GM12891 (cell line): Measurements from ENCODE around the gene WDR27.

Experiments used
- DNase-seq: peaks from one replicate; pipeline ENCODE4 v3.0.0; 2011; ENCODE audit warnings: low spot score; ENCODE audit not compliant: insufficient read length
- FAIRE-seq: peaks from 2 replicates; lab custom pipeline; 2011; peaks lifted over from hg19 to GRCh38; lab: Jason Lieb, UNC
- PAX5 ChIP-seq: IDR thresholded peaks from 2 replicates; pipeline ENCODE4 v1.6.1; 2011; ENCODE audit warnings: low read length, moderate library complexity, mild to moderate bottlenecking; ENCODE audit not compliant: insufficient read depth, severe bottlenecking
- POLR2A ChIP-seq: IDR thresholded peaks from 2 replicates; pipeline ENCODE4 v1.6.1; 2011; ENCODE audit warnings: low read depth, low read length, control low read depth
- POLR2AphosphoS5 ChIP-seq: IDR thresholded peaks from 2 replicates; pipeline ENCODE4 v1.6.1; 2011; ENCODE audit warnings: low read depth, low read length, control low read depth
- POU2F2 ChIP-seq: IDR thresholded peaks from 2 replicates; pipeline ENCODE4 v1.6.1; 2011; ENCODE audit warnings: low read depth, mild to moderate bottlenecking, control low read depth, low read length, moderate library complexity
- SPI1 ChIP-seq: IDR thresholded peaks from 2 replicates; pipeline ENCODE4 v1.6.1; 2011; ENCODE audit warnings: low read depth, low read length, control low read depth
- TAF1 ChIP-seq: IDR thresholded peaks from 2 replicates; pipeline ENCODE4 v1.6.1; 2011; ENCODE audit warnings: low read depth, low read length, control low read depth

The WDR27 gene

DNA sequence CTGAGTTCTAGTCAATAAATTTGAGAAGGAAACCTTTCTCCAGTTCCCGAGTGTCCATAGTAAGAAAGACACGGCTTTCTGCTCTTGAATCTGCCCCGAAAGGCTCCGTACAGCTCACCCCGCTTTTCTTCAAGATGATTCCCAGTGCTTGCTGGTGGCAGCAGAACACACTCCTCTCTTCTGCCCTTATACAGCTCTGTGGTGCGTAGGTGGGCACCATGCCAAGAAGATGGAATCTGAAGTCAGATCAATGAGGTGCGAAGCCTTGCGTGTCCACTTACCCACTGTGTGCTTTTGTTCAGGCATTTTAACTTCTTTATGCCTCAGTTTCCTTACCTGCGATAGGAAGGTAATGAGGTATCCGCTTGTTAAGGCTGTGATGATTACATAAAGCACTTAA is 142.2 kb downstream of the WDR27 start:
- DNase-seq: no peak
- TF ChIP-seq POLR2A (no peak), PAX5 (no peak), SPI1 (no peak), POU2F2 (no peak), TAF1 (no peak), POLR2AphosphoS5 (no peak)
- no peak for FAIRE-seq

GRCh38 chr6:169558774-169559441 is 142.9 kb downstream of the WDR27 start:
- no peak for FAIRE-seq
- TF ChIP-seq SPI1: no peak
- TF ChIP-seq POLR2AphosphoS5: no peak
- TF ChIP-seq PAX5: no peak
- TF ChIP-seq POU2F2: no peak
- no peak for TF ChIP-seq POLR2A
- TF ChIP-seq TAF1: no peak
- no peak for DNase-seq

- TF ChIP-seq POLR2A (no peak), POU2F2 (no peak), TAF1 (no peak), SPI1 (no peak), POLR2AphosphoS5 (no peak)
- FAIRE-seq (no peak), DNase-seq (no peak)
Observed at GRCh38 chr6:169558378-169558773, 143.5 kb downstream of the WDR27 start.

- TF ChIP-seq TAF1: no peak
- no peak for TF ChIP-seq POLR2AphosphoS5
- no peak for TF ChIP-seq POU2F2
- no peak for TF ChIP-seq PAX5
- TF ChIP-seq SPI1: no peak
- no peak for DNase-seq
- FAIRE-seq: no peak
Observed at GRCh38 chr6:169557887-169558286, 143.9 kb downstream of the WDR27 start.

GRCh38 chr6:169556758-169557548 is 144.9 kb downstream of the WDR27 start:
- DNase-seq: peak; percentile 59
- TF ChIP-seq POLR2A: no peak
- TF ChIP-seq POU2F2: peak; percentile 95
- peak; percentile 98 for FAIRE-seq

DNA sequence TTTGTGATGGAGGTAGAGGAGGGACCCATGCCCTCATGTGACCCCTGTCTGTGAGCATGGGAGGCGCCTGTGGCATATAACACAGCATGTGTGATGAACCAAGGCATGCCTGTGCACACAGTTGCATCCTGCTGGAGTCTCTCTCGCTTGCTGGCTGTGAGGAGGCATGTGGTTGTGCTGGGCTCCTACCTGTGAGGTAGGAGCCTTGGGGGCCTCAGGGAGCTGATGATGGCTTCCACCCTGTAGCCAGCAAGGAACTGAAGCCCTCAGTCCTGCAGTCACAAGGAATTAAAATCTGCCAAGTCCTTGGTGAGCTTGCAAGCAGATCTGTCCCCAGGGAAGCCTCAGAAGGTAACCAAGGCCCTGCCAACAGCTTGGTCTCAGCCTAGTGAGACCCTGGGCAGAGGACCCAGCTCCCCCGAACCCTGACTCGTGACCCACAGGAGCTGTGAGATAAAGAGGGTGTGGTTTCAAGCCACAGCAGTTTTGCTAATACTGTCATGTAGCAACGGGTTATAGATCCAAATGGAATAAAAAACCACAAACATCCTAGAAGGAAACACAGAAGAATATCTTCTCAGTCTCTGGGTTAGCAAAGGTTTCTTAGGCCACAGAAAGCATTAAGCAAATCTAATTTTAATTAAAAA is 145.7 kb downstream of the WDR27 start:
- DNase-seq: no peak
- TF ChIP-seq POLR2AphosphoS5: no peak
- no peak for TF ChIP-seq TAF1
- no peak for TF ChIP-seq SPI1
- no peak for TF ChIP-seq POU2F2
- no peak for TF ChIP-seq POLR2A
- no peak for TF ChIP-seq PAX5
- peak; percentile 13 for FAIRE-seq

- FAIRE-seq (no peak), DNase-seq (no peak)
- TF ChIP-seq PAX5 (no peak), TAF1 (no peak), POLR2A (no peak), POLR2AphosphoS5 (no peak), POU2F2 (no peak), SPI1 (no peak)
Observed at GRCh38 chr6:169545982-169546381, 155.8 kb downstream of the WDR27 start.

- DNase-seq: no peak
- FAIRE-seq: peak; percentile 56
- TF ChIP-seq POLR2A (no peak), POLR2AphosphoS5 (no peak)
Observed at GRCh38 chr6:169543704-169544103, 158.1 kb downstream of the WDR27 start.

DNA sequence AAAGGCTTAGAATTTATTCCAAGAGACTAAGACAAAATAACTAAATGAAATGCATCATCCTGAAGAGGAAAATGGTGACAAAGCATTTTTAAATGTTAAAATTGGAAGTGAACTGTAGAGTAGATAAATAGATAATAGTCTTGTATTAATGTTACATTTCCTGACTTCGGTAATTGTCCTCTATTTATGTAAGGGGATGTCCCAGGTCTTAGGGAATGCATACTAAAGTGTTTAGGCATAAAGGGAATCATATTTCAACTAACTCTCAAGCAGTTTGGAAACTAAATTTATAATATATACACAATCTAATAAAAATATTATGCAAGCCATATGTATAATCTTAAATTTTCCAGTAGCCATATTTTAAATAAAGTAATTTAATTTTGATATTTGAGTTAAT is 159.3 kb downstream of the WDR27 start:
- FAIRE-seq (no peak), DNase-seq (no peak)
- TF ChIP-seq POU2F2 (no peak), POLR2AphosphoS5 (no peak), PAX5 (no peak), TAF1 (no peak), SPI1 (no peak), POLR2A (no peak)

GRCh38 chr6:169539176-169539897 is 162.5 kb downstream of the WDR27 start:
- TF ChIP-seq POLR2A (no peak), PAX5 (no peak), POU2F2 (no peak), TAF1 (no peak), SPI1 (no peak), POLR2AphosphoS5 (no peak)
- FAIRE-seq (no peak), DNase-seq (no peak)
